ENCODE data around the gene MAD1L1.

DNA sequence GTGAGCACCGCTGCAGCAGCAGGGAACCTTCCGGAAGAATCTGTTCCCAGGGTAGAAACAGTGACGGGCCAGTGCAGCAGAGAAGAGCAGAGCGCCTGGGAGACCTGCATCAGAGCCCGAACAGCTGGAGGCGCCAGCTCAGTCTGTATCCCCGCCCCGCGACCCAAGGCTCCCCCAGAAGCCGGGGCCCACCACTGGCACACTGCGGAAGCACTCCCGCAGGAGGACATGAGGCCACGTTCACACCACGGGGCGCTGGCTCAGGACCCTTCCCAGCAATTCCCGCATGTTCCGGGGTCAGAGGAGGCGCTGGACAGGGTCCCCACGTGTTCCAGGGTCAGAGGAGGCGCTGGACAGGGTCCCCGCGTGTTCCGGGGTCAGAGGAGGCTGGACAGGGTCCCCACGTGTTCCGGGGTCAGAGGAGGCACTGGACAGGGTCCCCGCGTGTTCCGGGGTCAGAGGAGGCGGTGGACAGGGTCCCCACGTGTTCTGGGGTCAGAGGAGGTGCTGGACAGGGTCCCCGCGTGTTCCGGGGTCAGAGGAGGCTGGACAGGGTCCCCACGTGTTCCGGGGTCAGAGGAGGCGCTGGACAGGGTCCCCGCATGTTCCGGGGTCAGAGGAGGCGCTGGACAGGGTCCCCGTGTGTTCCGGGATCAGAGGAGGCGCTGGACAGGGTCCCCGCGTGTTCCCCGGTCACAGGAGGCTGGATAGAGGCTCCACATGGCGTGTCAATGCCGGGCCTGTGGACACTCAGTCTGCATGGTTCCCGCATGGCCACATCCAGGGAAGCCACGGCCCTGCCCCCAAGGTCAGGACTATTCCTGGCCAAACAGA lies 117.6 kb downstream of the MAD1L1 start:
- TF ChIP-seq POLR2A (IDR thresholded peaks at IDR 0.05): no peak
- TF ChIP-seq, protein P1, sequence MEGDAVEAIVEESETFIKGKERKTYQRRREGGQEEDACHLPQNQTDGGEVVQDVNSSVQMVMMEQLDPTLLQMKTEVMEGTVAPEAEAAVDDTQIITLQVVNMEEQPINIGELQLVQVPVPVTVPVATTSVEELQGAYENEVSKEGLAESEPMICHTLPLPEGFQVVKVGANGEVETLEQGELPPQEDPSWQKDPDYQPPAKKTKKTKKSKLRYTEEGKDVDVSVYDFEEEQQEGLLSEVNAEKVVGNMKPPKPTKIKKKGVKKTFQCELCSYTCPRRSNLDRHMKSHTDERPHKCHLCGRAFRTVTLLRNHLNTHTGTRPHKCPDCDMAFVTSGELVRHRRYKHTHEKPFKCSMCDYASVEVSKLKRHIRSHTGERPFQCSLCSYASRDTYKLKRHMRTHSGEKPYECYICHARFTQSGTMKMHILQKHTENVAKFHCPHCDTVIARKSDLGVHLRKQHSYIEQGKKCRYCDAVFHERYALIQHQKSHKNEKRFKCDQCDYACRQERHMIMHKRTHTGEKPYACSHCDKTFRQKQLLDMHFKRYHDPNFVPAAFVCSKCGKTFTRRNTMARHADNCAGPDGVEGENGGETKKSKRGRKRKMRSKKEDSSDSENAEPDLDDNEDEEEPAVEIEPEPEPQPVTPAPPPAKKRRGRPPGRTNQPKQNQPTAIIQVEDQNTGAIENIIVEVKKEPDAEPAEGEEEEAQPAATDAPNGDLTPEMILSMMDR (IDR thresholded peaks at IDR 0.05): no peak
